ENCODE results near the gene HDGFL2. TPM values are rescaled to one million over a fixed set of nuclear protein-coding genes. Genes with fewer than 3 reads are reported as not detected.
A peak's percentile ranks its signal among the peaks of the same experiment; 100 is the strongest.
"Not testable (repeated sequence)": the region's sequence is repeated elsewhere in the genome, so short reads cannot be mapped to it uniquely, and the experiment has no call there.

Gene HDGFL2
- polyA plus RNA-seq, 1 donor = 70.0 TPM

DNA sequence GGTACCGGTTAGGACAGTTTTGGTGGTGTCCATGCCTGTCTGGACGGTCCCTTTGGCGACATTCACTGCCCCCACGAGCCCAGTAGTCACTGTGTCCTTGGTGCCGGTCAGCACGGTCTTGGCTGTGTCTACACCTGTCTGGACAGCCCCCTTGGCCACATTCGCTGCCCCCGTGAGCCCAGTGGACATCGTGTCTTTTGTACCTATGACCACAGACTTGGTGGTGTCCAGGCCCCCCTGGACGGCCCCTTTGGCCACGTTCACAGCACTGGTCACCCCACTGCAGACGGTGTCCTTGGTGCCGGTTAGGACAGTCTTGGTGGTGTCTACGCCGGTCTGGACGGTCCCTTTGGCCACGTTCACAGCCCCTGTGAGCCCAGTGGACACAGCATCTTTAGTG lies 40.0 kb downstream of the HDGFL2 start:
- DNase-seq (ENCODE audit: low read depth) = no peak

DNA sequence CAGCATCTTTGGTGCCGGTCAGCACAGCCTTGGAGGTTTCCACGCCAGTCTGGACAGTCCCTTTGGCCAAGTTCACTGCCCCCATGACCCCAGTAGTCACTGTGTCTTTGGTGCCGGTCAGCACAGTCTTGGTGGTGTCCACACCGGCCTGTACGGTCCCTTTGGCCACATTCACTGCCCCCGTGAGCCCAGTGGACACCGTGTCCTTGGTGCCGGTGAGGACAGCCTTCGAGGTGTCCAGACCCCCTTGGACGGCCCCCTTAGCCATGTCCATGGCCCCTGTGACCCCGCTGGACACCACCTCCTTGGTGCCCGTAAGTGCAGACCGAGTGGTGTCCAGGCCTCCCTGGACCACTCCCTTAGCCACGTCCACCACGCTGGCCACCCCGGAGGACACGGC lies 41.2 kb downstream of the HDGFL2 start:
- no peak for DNase-seq (ENCODE audit: low read depth)

GRCh38 chr19:4515732-4516131 lies 43.6 kb downstream of the HDGFL2 start:
- no peak for DNase-seq (ENCODE audit: low read depth)

GRCh38 chr19:4516199-4516938 lies 44.3 kb downstream of the HDGFL2 start:
- no peak for DNase-seq (ENCODE audit: low read depth)

DNA sequence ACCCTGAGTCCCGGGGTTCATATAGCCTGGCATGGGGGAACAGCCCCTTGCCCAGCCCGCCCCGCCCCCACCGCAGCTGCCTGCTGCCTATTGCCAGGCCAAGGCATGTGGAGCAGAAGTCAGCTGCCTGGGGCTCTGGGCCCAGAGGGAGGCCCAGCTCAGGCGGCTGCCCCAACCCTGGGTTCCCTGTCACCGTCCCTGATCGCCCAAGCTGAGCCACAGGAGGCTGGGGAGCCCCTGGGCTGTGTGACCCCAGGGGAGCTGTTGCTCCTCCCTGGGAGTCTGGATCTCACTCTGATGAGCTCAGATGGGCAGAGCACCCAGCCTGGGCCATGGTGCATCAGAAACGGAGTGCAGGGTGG lies 44.8 kb downstream of the HDGFL2 start:
- DNase-seq (ENCODE audit: low read depth) = no peak

DNA sequence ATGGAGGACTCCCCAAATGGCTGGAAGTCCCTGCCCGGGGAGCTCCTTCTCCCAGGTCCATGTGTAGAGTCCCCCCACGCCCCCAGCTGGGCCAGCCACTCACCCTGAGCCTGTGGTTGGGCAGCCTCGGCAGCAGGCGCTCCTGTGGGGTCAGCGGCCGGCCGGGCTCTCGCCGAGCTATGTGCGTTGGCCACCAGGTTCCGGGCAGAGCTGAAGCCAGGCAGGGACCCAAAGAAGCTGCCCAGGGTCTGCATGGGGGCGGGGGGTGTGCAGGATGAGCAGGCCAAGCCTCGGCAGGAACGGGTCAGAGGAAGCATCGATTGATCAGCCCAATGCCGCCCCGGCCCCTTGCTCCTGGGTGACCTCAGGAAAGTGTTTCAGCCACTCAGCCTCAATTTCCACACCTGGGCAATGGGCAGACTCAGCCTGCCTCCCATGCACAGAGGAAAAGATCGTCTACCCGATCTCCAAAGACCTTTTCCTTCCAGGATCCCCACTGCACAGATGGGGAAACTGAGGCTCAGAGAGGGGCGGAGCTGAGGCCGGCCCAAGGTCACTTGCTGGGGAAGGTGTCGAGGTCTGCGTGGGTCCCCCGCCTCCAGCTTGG lies 45.5 kb downstream of the HDGFL2 start:
- DNase-seq (ENCODE audit: low read depth) = no peak

DNA sequence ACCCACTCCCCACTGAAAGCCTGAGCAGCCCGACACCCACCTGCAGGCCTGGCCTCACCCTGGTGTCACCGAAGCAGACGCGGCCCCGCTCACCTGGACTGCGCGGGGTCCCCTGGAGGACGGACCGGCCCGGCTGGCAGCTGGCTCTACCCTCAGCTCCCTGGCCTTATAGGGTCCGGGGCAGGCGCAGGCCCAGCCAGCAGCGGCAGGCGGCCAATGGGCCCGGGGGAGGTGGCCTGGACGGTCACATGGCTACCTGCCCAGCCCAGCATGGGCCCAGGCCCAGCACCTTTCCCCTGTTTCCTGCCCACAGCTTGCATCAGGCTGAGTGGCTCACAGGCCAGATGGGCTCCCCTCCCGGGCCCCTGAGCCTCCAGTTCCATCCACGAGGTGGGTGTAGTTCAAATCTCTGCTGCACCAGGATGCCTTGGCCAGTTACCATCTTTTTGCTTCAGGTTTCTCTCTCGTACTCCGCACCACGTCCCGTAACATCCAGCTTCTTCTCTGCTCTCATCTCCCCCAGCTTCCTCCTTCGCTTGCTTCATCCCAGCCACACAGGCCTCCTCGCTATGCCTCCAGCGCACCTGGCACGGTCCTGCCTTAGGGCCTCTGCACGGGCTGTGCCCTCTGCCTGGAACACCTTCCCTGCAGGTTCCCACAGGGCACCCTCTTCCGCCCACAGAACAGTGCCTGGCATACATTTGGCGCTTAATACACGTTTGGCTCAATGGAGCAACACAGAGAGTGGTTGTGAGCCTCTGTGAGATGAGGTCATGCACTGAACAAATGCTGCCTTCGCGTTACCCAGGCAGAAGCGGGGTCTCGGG lies 46.5 kb downstream of the HDGFL2 start, which contains the start of gene PLIN4:
Gene PLIN4 (minus strand): TSS at position 142 of the 827 bp plus-strand sequence. CDS start 214 bp downstream, outside the sequence.
- peak; percentile 14 for DNase-seq (ENCODE audit: low read depth)

DNA sequence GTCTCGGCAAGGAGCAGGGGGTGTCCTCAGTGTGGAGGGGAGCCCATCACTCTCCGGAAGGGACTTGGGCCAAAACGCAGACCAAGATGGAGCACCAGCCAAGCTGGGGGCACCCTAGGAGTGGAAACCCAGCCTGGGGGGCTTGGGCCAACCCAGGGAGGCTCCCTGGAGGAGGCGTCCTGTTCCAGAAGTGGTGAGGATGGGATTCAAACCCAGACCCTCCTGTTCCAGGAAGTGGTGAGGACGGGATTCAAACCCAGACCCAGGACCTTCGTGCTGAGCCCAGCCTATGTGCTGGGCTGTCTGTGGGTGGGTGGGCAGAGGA lies 47.0 kb downstream of the HDGFL2 start:
- no peak for DNase-seq (ENCODE audit: low read depth)

DNA sequence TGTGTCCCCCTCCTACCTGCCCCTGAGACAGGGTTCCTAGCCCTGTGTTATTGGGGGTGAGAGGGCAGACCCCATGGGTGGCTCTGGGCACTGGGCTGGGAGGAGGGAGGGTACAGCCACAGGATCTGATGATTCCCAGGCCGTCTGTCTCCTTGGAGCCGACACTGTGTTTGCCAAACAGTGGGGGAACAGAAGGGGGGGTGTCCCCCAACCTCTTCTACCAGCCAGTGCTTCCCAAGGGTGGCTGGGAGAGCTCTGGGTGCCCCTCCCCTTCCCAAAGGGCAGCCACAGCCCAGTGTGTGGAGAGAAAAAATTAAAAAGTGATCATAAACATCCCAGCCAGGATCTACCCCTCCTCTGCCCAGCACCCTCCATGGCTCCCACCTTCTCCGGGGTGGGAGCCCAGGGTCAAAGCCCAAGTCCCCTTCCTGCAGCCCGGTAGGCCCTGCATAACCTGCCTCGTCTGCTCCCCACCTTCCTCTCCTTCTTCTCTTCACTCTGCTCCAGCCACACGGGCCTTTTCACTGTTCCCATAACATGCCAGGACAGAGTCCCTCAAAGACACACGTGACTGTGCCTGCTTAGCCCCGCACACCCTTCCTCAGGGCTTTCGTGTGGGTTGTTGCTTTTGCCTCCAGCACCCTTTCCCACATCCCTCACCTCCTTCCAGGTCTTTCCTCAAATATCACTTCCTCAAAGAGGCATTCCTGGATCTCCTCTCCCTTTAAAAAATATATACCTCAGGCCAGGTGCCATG lies 47.6 kb downstream of the HDGFL2 start:
- no peak for DNase-seq (ENCODE audit: low read depth)

DNA sequence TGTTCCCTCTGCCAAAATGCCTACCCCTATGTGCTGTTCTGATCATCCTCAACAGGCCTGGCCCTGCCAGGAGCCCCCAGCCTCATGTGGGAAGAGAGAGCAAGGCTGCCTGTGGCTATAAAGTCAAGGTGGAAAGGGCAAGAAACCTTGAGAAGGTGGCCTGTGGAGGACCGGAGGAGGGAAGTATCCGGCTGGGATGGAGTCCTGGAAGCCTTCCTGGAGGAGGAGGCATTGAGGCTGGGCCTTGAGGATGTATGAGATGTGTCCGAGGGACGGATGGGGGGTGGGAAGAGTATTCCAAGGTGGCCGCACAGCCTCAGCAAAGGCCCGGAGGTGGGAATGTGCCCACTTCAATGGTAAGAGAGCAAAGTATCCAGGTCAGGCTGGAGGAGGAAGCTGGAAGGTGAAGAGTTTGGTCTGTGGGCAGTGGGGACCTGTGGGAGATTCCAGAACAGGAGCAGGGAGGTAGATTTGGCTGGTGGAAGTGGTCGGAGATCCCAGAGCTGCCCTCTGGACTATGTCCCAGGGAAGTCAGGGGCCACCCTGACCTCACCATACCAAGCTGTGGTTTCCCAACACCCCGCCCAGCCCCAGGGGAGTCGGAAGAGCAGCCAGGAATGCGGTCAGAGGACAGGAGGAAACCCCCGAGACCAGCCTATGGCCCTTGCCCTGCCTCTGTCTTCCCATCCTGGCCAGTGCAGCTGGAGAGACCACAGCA lies 49.2 kb downstream of the HDGFL2 start:
- DNase-seq (ENCODE audit: low read depth) = no peak

- DNase-seq (ENCODE audit: low read depth) = no peak
These were observed 49.8 kb downstream of the HDGFL2 start for GRCh38 chr19:4521888-4522242.

- DNase-seq (ENCODE audit: low read depth) = no peak
These were observed 50.4 kb downstream of the HDGFL2 start for GRCh38 chr19:4522291-4523002.

- DNase-seq (ENCODE audit: low read depth) = no peak
These were observed 51.4 kb downstream of the HDGFL2 start for GRCh38 chr19:4523306-4524110.

GRCh38 chr19:4524808-4525562 lies 52.9 kb downstream of the HDGFL2 start:
- no peak for DNase-seq (ENCODE audit: low read depth)

- DNase-seq (ENCODE audit: low read depth) = no peak
These were observed 53.5 kb downstream of the HDGFL2 start for GRCh38 chr19:4525563-4526002.

DNA sequence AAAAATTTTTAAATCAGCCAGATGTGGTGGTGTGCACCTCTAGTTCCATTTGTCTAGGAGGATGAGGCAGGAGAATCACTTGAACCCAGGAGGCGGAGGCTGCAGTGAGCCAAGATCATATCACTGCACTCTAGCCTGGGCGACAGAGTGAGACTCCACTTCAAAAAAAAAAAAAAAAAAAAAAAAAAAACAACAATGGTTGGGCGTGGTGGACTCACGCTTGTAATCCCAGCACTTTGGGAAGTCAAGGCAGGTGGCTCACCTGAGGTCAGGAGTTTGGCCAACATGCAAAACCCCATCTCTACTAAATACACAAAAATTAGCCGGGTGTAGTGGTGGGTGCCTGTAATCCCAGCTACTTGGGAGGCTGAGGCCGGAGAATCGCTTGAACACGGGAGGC lies 55.3 kb downstream of the HDGFL2 start:
- DNase-seq (ENCODE audit: low read depth) = not testable (repeated sequence)

DNA sequence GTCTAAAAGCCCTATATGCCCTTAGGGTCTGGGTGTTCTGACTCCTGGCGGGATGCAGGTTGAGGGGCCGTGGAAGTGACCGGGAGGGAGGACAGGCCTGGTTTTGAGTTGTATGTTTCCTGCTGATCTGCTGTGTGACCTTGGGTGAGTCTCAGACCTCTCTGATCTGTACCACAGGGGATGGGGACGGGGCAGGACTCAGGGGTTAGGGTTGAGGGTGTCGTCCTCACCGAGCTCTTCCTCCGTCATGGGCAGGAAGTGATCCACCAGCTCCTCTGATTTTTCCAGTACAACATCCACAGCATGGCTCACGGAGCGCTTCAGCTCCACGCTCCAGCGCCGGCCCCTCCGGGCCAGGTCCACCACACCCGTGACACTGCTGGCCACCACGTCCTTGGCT lies 56.7 kb downstream of the HDGFL2 start:
- DNase-seq (ENCODE audit: low read depth) = no peak

DNA sequence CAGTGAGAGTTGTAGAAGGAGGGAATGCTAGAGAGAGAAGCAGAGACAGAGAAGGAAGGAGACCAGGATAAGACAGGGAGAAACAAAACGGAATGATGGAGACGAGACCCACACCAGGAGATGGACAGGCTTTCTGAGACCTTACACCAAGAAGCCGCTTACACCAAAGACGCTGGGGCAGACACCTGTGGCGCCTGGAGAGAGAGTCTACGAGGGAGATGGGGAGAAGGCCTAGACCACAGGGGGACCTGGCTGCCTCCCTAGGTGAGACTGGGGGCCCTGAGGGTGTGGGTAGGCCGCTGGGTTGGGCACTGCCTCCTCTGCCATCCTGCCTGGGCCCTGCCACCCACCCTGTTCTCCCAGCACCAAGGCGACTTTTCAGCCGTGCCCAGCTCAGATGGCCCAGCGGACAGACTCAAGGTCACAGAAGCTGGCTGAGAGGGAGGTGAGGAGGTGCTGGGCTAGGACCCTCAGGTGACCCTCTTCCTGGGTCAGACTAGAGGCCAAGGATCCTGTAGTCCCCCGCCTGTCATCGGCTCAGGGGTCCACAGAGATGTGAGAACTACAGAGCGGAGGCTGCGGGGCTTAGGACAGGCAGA lies 57.9 kb downstream of the HDGFL2 start:
- DNase-seq (ENCODE audit: low read depth) = no peak

All from forelimb muscle (tissue), 1 donor.